Measurements from ENCODE around the gene HDGF.

GRCh38 chr1:156755527-156755950 is 4.1 kb upstream of the HDGF start:
- TF ChIP-seq CTCF (conservative IDR thresholded peaks at IDR 0.05) (no peak), EZH2 (IDR thresholded peaks at IDR 0.05; ENCODE audit: low read depth) (no peak)

Measured in PC-9 (cell line).